GM12872 (cell line): ENCODE results near the gene DAPK2.

Experiments used
- TF ChIP-seq, protein P1 (sequence below): IDR thresholded peaks from 3 replicates; pipeline ENCODE4 v1.5.1; 2011; ENCODE audit warnings: low read depth, mild to moderate bottlenecking, low read length, moderate library complexity; ENCODE audit not compliant: insufficient read depth

The DAPK2 gene

DNA sequence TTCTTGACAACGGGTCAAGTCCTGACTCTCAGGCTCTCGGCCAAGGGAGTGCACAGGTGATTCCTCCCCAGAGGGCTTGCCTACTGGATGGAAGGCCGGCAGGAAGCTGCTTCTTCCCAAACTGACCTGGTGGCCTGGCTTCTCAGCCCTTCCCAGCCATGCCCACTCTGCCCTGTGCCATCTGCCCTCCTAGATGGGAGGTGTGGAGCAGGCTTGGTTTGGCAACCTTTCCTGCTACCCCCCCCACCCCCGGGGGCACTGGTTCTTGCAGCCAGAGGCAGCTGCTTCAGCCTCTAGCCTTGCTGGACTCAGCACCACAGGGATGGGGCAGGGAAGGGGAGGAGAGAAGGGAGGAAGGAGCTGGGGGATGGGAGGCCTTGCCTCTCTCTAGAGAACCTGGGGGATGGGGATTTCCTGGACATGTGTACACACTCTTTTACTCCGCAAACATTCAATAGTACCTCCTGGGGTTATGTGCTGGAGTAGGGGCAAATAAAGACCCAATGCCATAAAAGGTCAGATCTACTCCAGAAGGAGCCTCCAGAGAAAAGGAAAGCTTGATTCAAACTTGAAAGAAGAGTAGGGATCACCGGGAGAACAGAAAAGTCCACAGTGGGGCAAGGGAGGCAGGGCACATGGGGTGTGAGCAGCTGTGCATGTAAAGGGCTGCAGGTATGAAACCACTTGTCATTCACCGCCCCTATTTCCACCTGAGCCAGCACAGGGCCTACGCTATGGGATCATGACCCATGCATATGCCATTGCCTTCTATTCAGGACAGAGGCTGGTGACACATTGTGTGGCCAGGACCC, 4.2 kb upstream of the DAPK2 start:
- TF ChIP-seq, protein P1, sequence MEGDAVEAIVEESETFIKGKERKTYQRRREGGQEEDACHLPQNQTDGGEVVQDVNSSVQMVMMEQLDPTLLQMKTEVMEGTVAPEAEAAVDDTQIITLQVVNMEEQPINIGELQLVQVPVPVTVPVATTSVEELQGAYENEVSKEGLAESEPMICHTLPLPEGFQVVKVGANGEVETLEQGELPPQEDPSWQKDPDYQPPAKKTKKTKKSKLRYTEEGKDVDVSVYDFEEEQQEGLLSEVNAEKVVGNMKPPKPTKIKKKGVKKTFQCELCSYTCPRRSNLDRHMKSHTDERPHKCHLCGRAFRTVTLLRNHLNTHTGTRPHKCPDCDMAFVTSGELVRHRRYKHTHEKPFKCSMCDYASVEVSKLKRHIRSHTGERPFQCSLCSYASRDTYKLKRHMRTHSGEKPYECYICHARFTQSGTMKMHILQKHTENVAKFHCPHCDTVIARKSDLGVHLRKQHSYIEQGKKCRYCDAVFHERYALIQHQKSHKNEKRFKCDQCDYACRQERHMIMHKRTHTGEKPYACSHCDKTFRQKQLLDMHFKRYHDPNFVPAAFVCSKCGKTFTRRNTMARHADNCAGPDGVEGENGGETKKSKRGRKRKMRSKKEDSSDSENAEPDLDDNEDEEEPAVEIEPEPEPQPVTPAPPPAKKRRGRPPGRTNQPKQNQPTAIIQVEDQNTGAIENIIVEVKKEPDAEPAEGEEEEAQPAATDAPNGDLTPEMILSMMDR, result no peak

DNA sequence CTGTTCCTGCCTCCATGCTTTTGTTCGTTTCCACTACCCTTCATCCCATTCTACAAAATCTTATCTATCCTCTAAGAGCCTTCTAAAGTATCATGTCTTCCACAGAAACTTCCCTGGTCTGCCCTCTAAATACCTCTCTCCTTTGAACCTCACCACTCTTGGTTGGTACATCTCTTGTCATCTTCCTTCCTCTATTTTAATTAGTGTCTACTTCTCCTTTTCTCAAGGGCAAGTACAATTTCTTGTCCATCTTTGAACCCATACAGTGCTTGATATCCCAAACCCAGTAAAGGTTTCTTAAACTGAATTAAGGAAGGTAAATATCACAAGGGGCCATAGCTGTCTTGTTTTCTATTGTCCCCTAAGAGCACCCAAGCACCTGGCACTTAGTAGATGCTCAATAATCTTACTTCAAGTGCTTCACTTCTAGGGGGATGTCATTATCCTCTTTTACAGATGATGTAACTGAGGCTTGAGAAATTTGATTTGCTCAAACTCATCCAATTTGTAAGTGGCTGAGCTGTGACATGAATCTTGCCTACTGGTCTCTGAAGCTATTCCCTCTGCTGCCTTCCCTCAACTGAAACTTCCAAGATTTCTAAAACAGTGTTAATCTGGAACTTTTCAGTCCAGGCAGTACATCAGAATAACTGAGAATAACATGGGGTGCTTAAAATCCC, 2.6 kb upstream of the DAPK2 start:
- TF ChIP-seq, protein P1, result no peak

DNA sequence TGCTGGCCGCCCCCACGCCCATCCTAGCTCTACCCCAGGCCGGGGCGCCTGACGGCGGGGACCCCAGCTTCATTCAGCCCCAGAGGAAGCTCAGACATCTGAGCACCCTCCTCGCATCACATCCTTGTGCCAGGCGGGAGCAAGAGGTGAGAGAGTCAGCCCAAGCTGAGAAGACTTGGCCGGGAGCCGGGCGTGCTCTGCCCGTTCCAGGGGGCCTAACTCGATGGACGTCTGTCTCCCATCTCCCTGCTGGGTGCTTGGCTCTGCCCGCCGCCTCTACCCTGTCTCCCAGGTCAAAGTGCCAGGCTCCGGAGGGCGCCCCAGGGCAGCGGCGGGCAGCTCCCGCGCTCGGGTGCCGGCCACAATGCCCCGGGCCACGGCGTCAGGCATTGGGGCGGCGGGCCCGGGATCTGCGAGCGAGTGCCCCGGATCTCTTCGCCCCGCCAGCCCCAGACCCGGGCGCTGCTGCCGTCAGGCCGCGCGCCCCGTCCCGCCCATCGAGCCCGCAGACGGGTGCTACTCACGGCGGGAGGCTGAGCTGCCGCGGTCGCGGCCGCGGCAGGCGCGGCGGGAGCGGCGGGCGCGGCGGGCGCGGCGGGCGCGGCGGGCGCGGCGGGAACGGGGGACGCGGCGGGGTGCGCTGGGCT, 388 bp downstream of the DAPK2 start:
- TF ChIP-seq, protein P1, result no peak

DNA sequence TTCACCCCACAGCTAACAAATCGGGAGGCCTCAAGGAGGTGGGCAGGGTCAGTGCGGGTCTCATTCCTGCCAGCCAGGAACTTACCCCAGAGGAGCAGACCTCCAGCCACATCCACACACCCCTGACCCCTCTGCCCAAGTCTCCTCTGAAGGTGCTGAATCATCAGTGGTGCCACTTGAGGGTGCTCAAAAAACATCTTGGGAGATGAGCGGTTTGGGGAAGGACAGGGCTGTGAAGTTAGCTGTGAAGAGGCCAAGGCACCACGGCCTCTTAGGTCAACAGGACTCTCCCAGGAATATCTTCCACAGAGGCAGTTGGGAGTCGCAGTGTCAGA, 1.2 kb downstream of the DAPK2 start:
- TF ChIP-seq, protein P1, result no peak

DNA sequence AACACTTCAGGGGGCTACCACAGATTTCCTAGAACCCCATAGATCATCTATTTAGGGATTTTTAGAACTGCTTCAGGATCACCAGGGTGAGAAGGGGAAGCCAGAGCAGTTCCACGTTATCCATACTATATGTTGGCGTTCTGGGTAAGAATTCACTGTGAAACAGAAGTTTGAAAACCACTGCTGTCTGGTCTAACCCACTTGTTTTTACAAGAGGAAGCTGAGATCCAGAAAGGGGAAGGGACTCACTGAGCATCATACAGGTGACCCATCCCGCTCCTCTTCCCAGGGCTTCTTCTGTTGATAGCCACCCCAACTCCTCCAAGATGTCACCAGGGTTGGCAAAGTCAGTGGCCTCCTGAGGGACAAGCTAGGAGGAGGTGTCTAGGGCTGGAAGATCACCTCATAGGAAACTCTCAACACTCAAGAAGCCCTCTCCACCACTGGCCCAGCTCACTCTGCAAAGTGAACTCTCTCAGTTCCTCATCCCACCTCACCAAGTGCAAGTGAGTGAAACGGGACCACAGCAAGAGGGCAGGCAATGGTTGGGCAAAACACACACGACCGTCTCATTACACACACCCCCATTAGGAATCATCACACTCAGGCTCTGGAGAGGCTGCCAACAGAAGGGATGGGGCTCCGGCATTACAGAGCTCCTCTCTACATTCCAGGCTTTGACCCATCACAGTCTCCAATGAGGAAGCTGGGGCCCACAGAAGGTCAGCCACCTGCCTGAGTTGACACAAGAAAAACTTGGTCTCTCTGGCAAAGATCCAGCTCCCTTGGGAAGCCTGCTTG, 1.8 kb downstream of the DAPK2 start:
- TF ChIP-seq, protein P1, result peak; percentile 23; the same call in 1 of the 3 replicates

DNA sequence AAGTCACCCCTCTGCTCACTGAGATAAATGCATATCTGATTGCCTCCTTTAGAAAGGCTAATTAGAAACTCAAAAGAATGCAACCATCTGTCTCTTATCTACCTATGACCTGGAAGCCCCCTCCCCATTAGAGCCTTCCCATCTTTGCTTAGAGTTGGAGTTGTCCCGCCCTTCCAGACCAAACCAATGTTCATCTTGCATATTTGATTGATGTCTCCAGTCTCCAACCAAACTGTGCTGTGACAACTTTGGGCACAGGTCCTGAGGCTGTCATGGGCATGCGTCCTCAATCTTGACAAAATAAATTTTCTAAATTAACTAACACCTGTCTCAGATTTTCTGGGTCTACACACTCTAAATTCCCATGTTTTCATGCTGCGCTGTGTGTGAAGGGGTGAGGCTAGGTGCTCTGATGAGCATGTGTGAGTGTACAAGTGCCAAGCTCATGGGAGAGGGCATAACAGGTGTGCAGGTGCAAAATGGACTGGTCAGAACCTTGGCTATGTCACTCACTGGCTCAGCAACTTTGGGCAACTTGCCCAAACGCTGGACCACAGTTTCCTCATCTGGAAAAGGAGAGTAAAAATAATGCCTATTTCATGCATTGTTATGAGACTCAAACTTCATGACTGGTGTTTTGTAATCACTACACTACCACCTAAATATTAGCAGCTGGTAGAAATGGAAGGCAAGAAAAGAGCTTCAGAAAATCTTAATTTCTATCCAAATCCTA, 7.2 kb downstream of the DAPK2 start:
- TF ChIP-seq, protein P1, result no peak
